ENCODE measurements around the gene NLRP12.

NLRP12 gene

DNA sequence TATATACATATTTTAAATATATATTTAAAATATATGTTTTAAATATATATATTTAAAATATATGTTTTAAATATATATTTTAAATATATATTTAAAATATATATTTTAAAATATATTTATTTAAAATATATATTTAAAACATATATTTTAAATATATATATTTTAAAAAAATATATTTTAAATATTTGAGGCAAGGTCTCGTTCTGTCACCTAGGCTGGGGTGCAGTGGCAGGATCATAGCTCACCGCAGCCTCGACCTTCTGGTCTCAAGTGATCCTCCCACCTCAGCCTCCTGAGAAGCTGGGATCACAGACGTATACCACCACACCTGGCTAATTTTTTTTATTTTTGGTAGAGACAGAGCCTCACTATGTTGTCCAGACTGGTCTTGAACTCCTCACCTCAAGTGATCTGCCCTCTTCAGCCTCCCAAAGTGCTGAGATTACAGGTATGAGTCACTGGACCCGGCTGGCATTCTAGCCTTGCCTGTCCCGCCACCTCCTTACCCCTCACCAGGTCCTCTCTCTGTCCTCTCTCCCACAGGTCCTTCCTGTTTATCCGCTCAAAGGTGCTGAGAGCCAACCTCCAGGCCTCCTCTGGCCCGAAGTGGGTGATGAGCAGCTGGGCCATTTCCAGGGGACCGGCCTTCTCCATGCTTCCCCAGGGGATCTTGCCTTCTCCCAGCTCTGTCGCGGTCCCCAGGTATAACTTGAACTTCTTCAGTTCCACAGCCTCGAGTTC lies 564 bp downstream of the NLRP12 start:
- no peaks in the 10 kb centered on the region for H3K9me3 ChIP-seq
- no peaks in the 10 kb centered on the region for H3K4me1 ChIP-seq
- intact Hi-C loops (cut with DNase I; ENCODE audit: low total_unique reads) = no loop called here
- no peak overlapping the region for H3K27ac ChIP-seq
- no peak for TF ChIP-seq CTCF (IDR thresholded peaks at IDR 0.05)
- H3K36me3 ChIP-seq = no peaks in the 10 kb centered on the region
- peaks cover 0 to 17% of the 10 kb centered on the region in 2 donors for H3K27me3 ChIP-seq
- no peak for DNase-seq
- H3K4me3 ChIP-seq = peak overlapping the region in 1 of 2 donors; percentile 26

DNA sequence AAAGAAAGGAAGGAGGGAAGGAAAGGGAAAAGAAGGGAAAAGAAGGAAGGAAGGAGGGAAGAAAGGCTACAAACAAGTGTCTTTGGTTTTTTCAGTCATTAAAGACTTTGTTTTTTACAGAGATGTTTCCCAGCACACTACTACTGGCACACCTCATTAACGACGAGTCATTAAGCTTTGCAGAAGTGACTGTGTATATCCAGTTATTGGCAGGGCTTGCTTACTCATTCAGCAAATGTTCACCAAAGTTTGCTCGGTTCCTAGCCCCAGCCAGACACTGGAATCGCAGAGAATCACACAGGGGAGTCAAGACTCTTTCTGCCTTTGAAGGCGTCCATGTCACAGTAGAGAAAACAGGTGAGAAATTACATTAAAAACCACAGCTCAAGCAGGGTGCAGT lies 4.3 kb downstream of the NLRP12 start:
- Histone ChIP-seq H3K36me3 (no peaks in the 10 kb centered on the region), H3K4me3 (no peak overlapping the region), H3K27me3 (peaks cover 0 to 10% of the 10 kb centered on the region in 2 donors), H3K4me1 (no peaks in the 10 kb centered on the region), H3K27ac (no peak overlapping the region), H3K9me3 (no peaks in the 10 kb centered on the region)
- intact Hi-C loops (cut with DNase I; ENCODE audit: low total_unique reads) = no loop called here
- DNase-seq = no peak
- no peak for TF ChIP-seq CTCF (IDR thresholded peaks at IDR 0.05)

GRCh38 chr19:53818756-53819155 lies 5.4 kb downstream of the NLRP12 start:
- no peaks in the 10 kb centered on the region for H3K9me3 ChIP-seq
- no peak overlapping the region for H3K27ac ChIP-seq
- no peak overlapping the region for H3K4me3 ChIP-seq
- intact Hi-C loops (cut with DNase I; ENCODE audit: low total_unique reads) = no loop called here
- peaks cover 0 to 2% of the 10 kb centered on the region in 2 donors for H3K27me3 ChIP-seq
- TF ChIP-seq CTCF (IDR thresholded peaks at IDR 0.05) = no peak
- DNase-seq = no peak
- H3K36me3 ChIP-seq = no peaks in the 10 kb centered on the region
- H3K4me1 ChIP-seq = no peaks in the 10 kb centered on the region

DNA sequence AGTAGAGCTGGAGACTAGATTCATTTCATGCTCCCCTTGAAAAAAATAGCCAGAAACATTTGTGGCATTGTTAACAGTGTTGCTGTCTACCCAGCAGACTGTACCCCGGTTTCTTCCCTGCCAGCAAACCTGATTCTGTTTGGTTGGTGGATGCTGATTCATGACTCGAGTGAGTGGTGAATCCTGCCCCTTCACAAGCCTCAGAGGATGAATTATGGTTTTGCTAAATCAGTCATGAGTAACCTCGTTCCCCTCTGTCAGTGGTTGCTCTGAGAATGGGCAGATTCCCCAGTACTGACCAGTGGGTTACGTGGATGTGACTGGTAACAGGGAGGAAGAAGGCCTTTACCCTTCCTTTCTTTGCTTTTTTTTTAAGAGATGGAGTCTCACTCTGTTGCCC lies 10.1 kb downstream of the NLRP12 start:
- DNase-seq = no peak
- intact Hi-C loops (cut with DNase I; ENCODE audit: low total_unique reads) = no loop called here
- H3K9me3 ChIP-seq = no peaks in the 10 kb centered on the region
- H3K36me3 ChIP-seq = no peaks in the 10 kb centered on the region
- no peaks in the 10 kb centered on the region for H3K4me1 ChIP-seq
- no peaks in the 10 kb centered on the region for H3K27me3 ChIP-seq
- no peak for TF ChIP-seq CTCF (IDR thresholded peaks at IDR 0.05)
- H3K27ac ChIP-seq = no peak overlapping the region
- H3K4me3 ChIP-seq = no peak overlapping the region

GRCh38 chr19:53812335-53812734 lies 11.8 kb downstream of the NLRP12 start:
- Histone ChIP-seq H3K36me3 (no peaks in the 10 kb centered on the region), H3K27ac (no peak overlapping the region), H3K27me3 (no peaks in the 10 kb centered on the region), H3K9me3 (no peaks in the 10 kb centered on the region), H3K4me1 (no peaks in the 10 kb centered on the region), H3K4me3 (no peak overlapping the region)
- no peak for TF ChIP-seq CTCF (IDR thresholded peaks at IDR 0.05)
- no peak for DNase-seq
- intact Hi-C loops (cut with DNase I; ENCODE audit: low total_unique reads) = no loop called here

DNA sequence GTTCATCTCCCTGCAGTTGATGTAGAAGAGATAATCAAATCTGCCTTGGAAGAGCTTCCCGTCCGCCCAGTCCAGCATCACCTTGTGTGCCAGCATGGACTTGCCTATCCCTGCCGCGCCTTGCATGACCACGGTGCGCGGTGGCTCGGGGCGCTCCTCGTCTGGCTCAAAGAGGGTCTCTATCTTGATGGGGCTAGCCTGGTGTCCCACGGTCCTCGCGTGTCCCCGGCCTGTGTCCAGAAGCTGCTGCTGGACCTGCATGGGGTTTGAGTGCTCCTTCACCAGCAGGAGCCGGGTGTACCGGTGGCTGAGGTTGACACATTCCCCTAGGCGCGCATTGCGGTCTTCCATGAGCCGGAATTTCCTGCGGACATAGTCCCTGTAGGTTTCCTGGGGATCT lies 13.2 kb downstream of the NLRP12 start:
- H3K27ac ChIP-seq = no peak overlapping the region
- TF ChIP-seq CTCF (IDR thresholded peaks at IDR 0.05) = no peak
- no peak overlapping the region for H3K4me3 ChIP-seq
- intact Hi-C loops (cut with DNase I; ENCODE audit: low total_unique reads) = no loop called here
- H3K27me3 ChIP-seq = no peaks in the 10 kb centered on the region
- H3K36me3 ChIP-seq = no peaks in the 10 kb centered on the region
- DNase-seq = no peak
- H3K9me3 ChIP-seq = no peaks in the 10 kb centered on the region
- no peaks in the 10 kb centered on the region for H3K4me1 ChIP-seq

Measured in tibial artery (tissue), 4 donors.